Neural progenitor cell (in vitro differentiated cells): ENCODE data around the gene GRK6. TPM values are rescaled to one million over a fixed set of nuclear protein-coding genes. Genes with fewer than 3 reads are reported as not detected.

Experiments
- DNase-seq: peaks from one replicate; pipeline ENCODE4 v3.0.0-alpha.2; 2016; ENCODE audit warnings: low spot score
- H2AFZ ChIP-seq: fragments of 200-600 bp; sonication (generic); replicated peaks from 2 replicates; pipeline ENCODE4 v1.6.1; 2016; ENCODE audit warnings: antibody characterized with exemption
- H3F3A ChIP-seq: fragments of 200-600 bp; sonication (generic); 2 replicates; pipeline ENCODE4 v1.6.1; 2016; ENCODE audit warnings: antibody characterized with exemption, low read depth
- H3K27ac ChIP-seq: fragments of 200-600 bp; sonication (generic); 2 replicates; pipeline ENCODE4 v1.5.1; 2016; ENCODE audit warnings: mild to moderate bottlenecking
- H3K27me3 ChIP-seq: fragments of 200-600 bp; sonication (generic); 2 replicates; pipeline ENCODE4 v1.6.1; 2016; ENCODE audit warnings: mild to moderate bottlenecking, moderate library complexity
- H3K36me3 ChIP-seq: fragments of 200-600 bp; sonication (generic); 2 replicates; pipeline ENCODE4 v1.5.1; 2016
- H3K4me1 ChIP-seq: fragments of 200-600 bp; sonication (generic); 2 replicates; pipeline ENCODE4 v1.6.1; 2016; ENCODE audit warnings: mixed run types
- H3K4me2 ChIP-seq: fragments of 200-600 bp; sonication (generic); 2 replicates; pipeline ENCODE4 v1.6.1; 2016
- H3K4me3 ChIP-seq: fragments of 200-600 bp; sonication (generic); 2 replicates; pipeline ENCODE4 v1.5.1; 2016
- H3K79me2 ChIP-seq: fragments of 200-600 bp; sonication (generic); 2 replicates; pipeline ENCODE4 v1.6.1; 2016; ENCODE audit warnings: low read depth
- H3K9ac ChIP-seq: fragments of 200-600 bp; sonication (generic); 2 replicates; pipeline ENCODE4 v1.6.1; 2016
- H3K9me3 ChIP-seq: fragments of 200-600 bp; sonication (generic); 2 replicates; pipeline ENCODE4 v1.5.1; 2016; ENCODE audit warnings: low read depth
- H4K20me1 ChIP-seq: fragments of 200-600 bp; sonication (generic); 2 replicates; pipeline ENCODE4 v1.6.1; 2016; ENCODE audit warnings: low read depth
- H3K27ac Mint-ChIP-seq: 3 replicates; pipeline ENCODE4 v1.8.0; 2021; ENCODE audit warnings: mixed read lengths
- H3K27me3 Mint-ChIP-seq: 2 replicates; pipeline ENCODE4 v1.8.0; 2022; ENCODE audit warnings: low read depth, mild to moderate bottlenecking, inconsistent platforms, moderate library complexity, mixed read lengths; ENCODE audit not compliant: insufficient read depth
- H3K36me3 Mint-ChIP-seq: 3 replicates; pipeline ENCODE4 v1.8.0; 2021; ENCODE audit warnings: mixed read lengths
- H3K4me1 Mint-ChIP-seq: 3 replicates; pipeline ENCODE4 v1.8.0; 2021; ENCODE audit warnings: mixed read lengths
- H3K4me3 Mint-ChIP-seq: 3 replicates; pipeline ENCODE4 v1.8.0; 2021; ENCODE audit warnings: mild to moderate bottlenecking, moderate library complexity, mixed read lengths
- H3K9me3 Mint-ChIP-seq: 3 replicates; pipeline ENCODE4 v1.8.0; 2020; ENCODE audit warnings: mixed read lengths
- EZH2 ChIP-seq: fragments of 200-600 bp; sonication (generic); IDR thresholded peaks from 2 replicates; pipeline ENCODE4 v1.6.1; 2017; ENCODE audit warnings: antibody characterized with exemption, mild to moderate bottlenecking, moderate library complexity
- EZH2phosphoT487 ChIP-seq: fragments of 200-600 bp; sonication (generic); IDR thresholded peaks from 2 replicates; pipeline ENCODE4 v1.6.1; 2017; ENCODE audit warnings: antibody characterized with exemption
- total RNA-seq: library from RNA; depleted of rRNA; stranded (reverse); fragments of >200 nt; gene quantifications from 2 replicates; pipeline ENCODE4 v1.2.3, GENCODE V29; 2015; ENCODE audit warnings: low replicate concordance
- TF ChIP-seq, protein P1 (sequence below): fragments of 200-600 bp; sonication (generic); IDR thresholded peaks from 2 replicates; pipeline ENCODE4 v1.5.1; 2017; ENCODE audit warnings: antibody characterized with exemption, mild to moderate bottlenecking

Gene GRK6
- total RNA-seq, 1 donor from 2014 or later = 24.0 TPM

DNA sequence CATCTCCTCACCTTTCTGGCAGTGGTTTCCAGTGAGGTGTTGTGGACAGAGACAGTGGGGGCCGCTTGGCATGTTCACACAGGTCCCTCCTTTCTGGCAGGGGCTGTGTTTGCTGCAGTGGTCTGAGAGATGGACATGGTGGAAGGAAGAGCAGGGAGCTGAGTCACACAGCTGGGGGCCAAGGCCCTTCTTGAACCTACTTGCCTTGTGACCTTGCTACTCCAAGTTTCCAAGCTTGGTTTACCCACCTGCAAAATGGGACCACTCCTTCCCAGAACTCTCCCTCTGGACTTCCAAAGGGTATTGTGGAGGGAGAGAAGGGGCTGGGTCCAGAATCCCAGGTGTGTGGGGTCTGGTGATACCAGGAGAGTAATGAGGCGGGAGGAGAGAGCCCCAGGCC lies 21.2 kb upstream of the GRK6 start:
- H3K9me3 Mint-ChIP-seq = no peaks in the 10 kb centered on the region
- Histone ChIP-seq H3K27ac (no peak overlapping the region), H3K9me3 (no peaks in the 10 kb centered on the region), H3K9ac (no peak overlapping the region), H4K20me1 (no peaks in the 10 kb centered on the region), H3K4me1 (peaks cover 15% of the 10 kb centered on the region), H3K4me3 (no peak overlapping the region), H3K4me2 (no peak overlapping the region), H2AFZ (no peak overlapping the region), H3K27me3 (peaks cover 93% of the 10 kb centered on the region), H3F3A (peaks cover 28% of the 10 kb centered on the region), H3K79me2 (no peaks in the 10 kb centered on the region), H3K36me3 (no peaks in the 10 kb centered on the region)
- peak overlapping the region; percentile 74 for H3K4me3 Mint-ChIP-seq
- no peak overlapping the region for H3K27ac Mint-ChIP-seq
- peaks cover 10% of the 10 kb centered on the region for H3K4me1 Mint-ChIP-seq
- TF ChIP-seq EZH2 (no peak), EZH2phosphoT487 (no peak)
- TF ChIP-seq, protein P1, sequence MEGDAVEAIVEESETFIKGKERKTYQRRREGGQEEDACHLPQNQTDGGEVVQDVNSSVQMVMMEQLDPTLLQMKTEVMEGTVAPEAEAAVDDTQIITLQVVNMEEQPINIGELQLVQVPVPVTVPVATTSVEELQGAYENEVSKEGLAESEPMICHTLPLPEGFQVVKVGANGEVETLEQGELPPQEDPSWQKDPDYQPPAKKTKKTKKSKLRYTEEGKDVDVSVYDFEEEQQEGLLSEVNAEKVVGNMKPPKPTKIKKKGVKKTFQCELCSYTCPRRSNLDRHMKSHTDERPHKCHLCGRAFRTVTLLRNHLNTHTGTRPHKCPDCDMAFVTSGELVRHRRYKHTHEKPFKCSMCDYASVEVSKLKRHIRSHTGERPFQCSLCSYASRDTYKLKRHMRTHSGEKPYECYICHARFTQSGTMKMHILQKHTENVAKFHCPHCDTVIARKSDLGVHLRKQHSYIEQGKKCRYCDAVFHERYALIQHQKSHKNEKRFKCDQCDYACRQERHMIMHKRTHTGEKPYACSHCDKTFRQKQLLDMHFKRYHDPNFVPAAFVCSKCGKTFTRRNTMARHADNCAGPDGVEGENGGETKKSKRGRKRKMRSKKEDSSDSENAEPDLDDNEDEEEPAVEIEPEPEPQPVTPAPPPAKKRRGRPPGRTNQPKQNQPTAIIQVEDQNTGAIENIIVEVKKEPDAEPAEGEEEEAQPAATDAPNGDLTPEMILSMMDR = no peak
- no peak for DNase-seq
- no peaks in the 10 kb centered on the region for H3K36me3 Mint-ChIP-seq
- H3K27me3 Mint-ChIP-seq = peaks cover 55% of the 10 kb centered on the region

DNA sequence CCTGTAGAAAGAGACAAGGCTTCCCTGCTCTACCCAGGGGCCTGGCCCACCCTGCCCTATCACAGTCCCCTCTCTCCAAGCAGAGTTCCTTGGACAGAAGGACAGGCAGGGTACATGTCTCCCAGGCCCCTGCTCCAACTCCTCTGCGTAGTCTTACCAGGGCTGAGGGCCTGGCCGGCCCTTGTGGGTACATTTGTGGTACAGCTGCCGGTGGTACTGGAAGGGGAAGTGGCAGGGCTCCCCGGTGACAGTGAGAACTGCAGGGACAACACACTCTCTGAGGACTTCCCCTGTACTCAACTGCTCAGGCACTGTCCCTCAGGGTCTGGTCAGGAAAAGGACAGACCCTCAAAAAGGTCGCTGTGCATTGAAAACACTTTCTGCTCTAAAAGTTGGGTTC lies 20.7 kb upstream of the GRK6 start:
- TF ChIP-seq EZH2 = no peak
- TF ChIP-seq EZH2phosphoT487 = no peak
- TF ChIP-seq, protein P1 = no peak
- no peak overlapping the region for H3K4me3 Mint-ChIP-seq
- H3K9me3 ChIP-seq = no peaks in the 10 kb centered on the region
- H3F3A ChIP-seq = peaks cover 28% of the 10 kb centered on the region
- H3K36me3 Mint-ChIP-seq = no peaks in the 10 kb centered on the region
- no peak overlapping the region for H3K27ac ChIP-seq
- H3K79me2 ChIP-seq = no peaks in the 10 kb centered on the region
- H3K27ac Mint-ChIP-seq = no peak overlapping the region
- H3K4me1 Mint-ChIP-seq = peaks cover 10% of the 10 kb centered on the region
- no peaks in the 10 kb centered on the region for H4K20me1 ChIP-seq
- no peak overlapping the region for H3K4me2 ChIP-seq
- peaks cover 88% of the 10 kb centered on the region for H3K27me3 ChIP-seq
- no peak overlapping the region for H3K9ac ChIP-seq
- no peak for DNase-seq
- peaks cover 57% of the 10 kb centered on the region for H3K27me3 Mint-ChIP-seq
- no peak overlapping the region for H3K4me3 ChIP-seq
- H2AFZ ChIP-seq = no peak overlapping the region
- peaks cover 15% of the 10 kb centered on the region for H3K4me1 ChIP-seq
- H3K9me3 Mint-ChIP-seq = no peaks in the 10 kb centered on the region
- no peaks in the 10 kb centered on the region for H3K36me3 ChIP-seq

DNA sequence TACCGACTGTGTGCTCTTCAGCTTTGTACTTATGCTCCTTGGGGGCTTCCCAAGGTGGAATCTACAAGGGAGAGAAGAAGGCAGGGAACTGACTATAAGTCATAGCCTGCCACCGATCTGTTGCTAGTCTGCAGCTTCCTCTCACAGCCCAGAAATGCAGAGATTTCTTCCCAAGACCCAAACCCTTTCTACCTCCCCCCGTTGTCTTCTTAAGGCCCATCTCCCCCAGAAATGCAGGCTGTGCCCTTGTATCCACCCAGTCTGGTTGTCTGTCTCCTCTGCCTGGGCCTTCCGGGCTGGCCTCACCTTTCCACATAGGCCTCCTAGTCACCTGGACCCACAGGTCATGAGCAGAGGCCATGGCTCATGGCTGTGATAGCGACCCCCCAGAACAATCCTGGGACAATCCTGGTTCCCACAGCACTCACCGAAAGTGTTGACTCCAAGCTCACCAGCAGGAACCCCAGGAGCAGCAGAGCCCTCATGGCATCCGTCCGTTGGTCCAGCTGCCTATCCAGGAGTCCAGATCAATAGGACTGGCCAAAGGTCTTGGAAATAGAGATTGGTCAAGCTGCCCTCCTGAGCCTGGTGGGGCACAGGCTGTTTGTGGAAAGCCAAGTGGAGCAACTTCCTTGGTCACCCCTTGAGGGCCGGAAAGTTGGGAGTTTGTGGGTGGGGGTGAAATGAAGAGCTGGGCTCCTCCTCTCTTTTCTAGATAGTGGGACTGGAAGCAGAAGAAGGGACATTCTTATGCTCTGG lies 17.3 kb upstream of the GRK6 start, which contains the start of gene F12:
TSS of gene F12 (minus strand) at position 522 of the 759 bp plus-strand sequence. CDS start at position 485, 37 bp downstream.
- Histone ChIP-seq H3K9ac (no peak within 1 kb of the TSS), H3K4me3 (no peak within 1 kb of the TSS), H3K4me2 (no peak within 1 kb of the TSS), H3K4me1 (peaks cover 2% of the 10 kb centered on the region), H3K9me3 (no peaks in the 10 kb centered on the region), H2AFZ (no peak within 1 kb of the TSS), H4K20me1 (no peaks in the 10 kb centered on the region), H3F3A (peaks cover 9% of the 10 kb centered on the region), H3K27me3 (peaks cover 68% of the 10 kb centered on the region), H3K36me3 (no peaks in the 10 kb centered on the region), H3K27ac (no peak within 1 kb of the TSS), H3K79me2 (no peaks in the 10 kb centered on the region)
- no peak for DNase-seq
- peaks cover 33% of the 10 kb centered on the region for H3K27me3 Mint-ChIP-seq
- peaks cover 9% of the 10 kb centered on the region for H3K4me1 Mint-ChIP-seq
- no peaks in the 10 kb centered on the region for H3K9me3 Mint-ChIP-seq
- H3K27ac Mint-ChIP-seq = no peak within 1 kb of the TSS
- no peak within 1 kb of the TSS for H3K4me3 Mint-ChIP-seq
- TF ChIP-seq, protein P1 = no peak
- TF ChIP-seq EZH2phosphoT487 = no peak
- no peak for TF ChIP-seq EZH2
- H3K36me3 Mint-ChIP-seq = no peaks in the 10 kb centered on the region
